ENCODE data around the gene F2RL1. TPM values are rescaled to one million over a fixed set of nuclear protein-coding genes. Genes with fewer than 3 reads are reported as not detected.

Gene F2RL1
- total RNA-seq, 1 experiment from 2014 or later, result 61.7 TPM

Small RNAs within 50 kb of the gene (small RNA-seq; reads per million reads assigned to genes)
- not detected for gene RN7SL208P

Other genes starting within 250 kb of the F2RL1 start
- 0.34 and 0.38 TPM in 2 replicates for gene F2RL2, start 195.6 kb upstream of the F2RL1 start, total RNA-seq (2014; rRNA removed; shearing (Covaris generic))
- 30.3 and 43.6 TPM in 2 replicates for gene F2R, start 102.9 kb upstream of the F2RL1 start, total RNA-seq (2014; rRNA removed; shearing (Covaris generic))
- not detected in 2 replicates for gene S100Z, start 31.0 kb downstream of the F2RL1 start, total RNA-seq (2014; rRNA removed; shearing (Covaris generic))
- gene CRHBP, start 134.0 kb downstream of the F2RL1 start, total RNA-seq (2014; rRNA removed; shearing (Covaris generic)), result not detected in 2 replicates
- 28.1 and 37.5 TPM in 2 replicates for gene AGGF1, start 211.4 kb downstream of the F2RL1 start, total RNA-seq (2014; rRNA removed; shearing (Covaris generic))